ENCODE results near the gene NDUFC2. TPM values are rescaled to one million over a fixed set of nuclear protein-coding genes. Genes with fewer than 3 reads are reported as not detected.
"Not testable (repeated sequence)": the region's sequence is repeated elsewhere in the genome, so short reads cannot be mapped to it uniquely, and the experiment has no call there.

NDUFC2 gene
- polyA plus RNA-seq, 1 donor from 2014 or later, result 269 TPM

DNA sequence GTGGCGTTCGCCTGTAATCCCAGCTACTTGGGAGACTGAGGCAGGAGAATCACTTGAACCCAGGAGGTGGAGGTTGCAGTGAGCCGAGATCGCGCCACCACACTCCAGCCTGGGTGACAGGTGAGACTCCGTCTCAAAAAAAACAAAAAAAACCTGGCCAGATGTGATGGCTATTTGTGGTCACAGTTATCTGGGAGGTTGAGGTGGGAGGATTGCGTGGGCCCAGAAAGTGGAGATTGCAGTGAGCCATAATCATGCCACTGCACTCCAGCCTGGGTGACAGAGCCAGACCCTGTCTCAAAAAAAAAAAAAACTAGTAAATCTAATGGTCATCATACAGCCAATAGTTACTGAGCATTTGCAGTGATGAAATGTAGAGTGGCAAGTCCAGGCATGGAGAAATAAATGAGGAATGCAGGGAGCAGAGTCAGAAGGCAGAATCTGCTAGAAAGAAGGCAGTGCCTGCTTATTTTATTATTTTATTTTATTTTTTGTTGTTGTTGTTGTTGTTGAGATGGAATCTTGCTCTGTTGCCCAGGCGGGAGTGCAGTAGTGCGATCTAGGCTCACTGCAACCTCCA is 19.8 kb downstream of the NDUFC2 start:
- H3K36me3 ChIP-seq (ENCODE audit: insufficient read depth, low read length); H3K27me3 ChIP-seq (ENCODE audit: insufficient read depth, low read depth, low read length); H2AFZ ChIP-seq (ENCODE audit: low read depth, low read length); H3K79me2 ChIP-seq (replicated peaks; ENCODE audit: insufficient read depth, low read length); H3K9me3 ChIP-seq (ENCODE audit: low read length); H4K20me1 ChIP-seq (ENCODE audit: insufficient read depth); H3K9me2 ChIP-seq (ENCODE audit: insufficient read depth, low read length); H3K4me3 ChIP-seq (ENCODE audit: low read length); H3K9ac ChIP-seq (ENCODE audit: low read length); H3K27ac ChIP-seq (ENCODE audit: low read length); H3F3A ChIP-seq (ENCODE audit: insufficient read depth, low read length, poor library complexity, severe bottlenecking); H3K4me2 ChIP-seq (ENCODE audit: low read length): not testable (repeated sequence)

DNA sequence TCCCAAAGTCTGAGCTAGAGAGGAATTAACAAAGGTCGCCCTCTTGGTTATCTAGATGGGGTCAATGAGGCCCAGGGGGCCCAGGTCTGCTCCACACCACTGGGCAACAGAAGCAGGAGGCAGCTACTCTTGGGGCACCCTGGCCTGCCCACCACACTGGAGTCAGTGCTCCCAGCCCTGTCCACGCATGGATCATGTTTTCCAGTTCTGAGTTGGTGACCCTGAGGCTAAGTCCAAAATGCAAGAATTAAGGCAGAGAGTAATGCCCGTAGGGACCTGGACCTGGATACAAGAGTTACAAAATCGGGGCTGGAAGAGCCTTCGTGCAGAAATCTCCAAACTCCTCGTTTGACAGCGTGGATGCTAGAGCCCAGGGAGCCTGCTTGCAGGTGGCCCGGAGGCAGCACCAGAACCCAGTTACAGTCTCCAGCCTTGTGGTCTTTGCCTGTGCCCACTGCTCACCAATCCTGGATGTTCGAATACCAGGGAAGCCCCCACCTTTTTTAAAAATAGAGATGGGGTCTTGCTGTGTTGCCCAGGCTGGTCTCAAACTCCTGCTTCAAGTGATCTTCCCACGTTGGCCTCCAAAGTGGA is 22.1 kb downstream of the NDUFC2 start:
- no peak overlapping the region for H3K4me3 ChIP-seq (ENCODE audit: low read length)
- H2AFZ ChIP-seq (ENCODE audit: low read depth, low read length), result no peak overlapping the region
- H3K36me3 ChIP-seq (ENCODE audit: insufficient read depth, low read length), result no peaks in the 10 kb centered on the region
- H3K27ac ChIP-seq (ENCODE audit: low read length), result no peak overlapping the region
- TF ChIP-seq RAD21 (conservative IDR thresholded peaks at IDR 0.05) (no peak), TAF1 (IDR thresholded peaks at IDR 0.05; ENCODE audit: low read depth) (no peak), MXI1 (conservative IDR thresholded peaks at IDR 0.05; ENCODE audit: poor library complexity, severe bottlenecking) (no peak), EP300 (conservative IDR thresholded peaks at IDR 0.05; ENCODE audit: poor library complexity, severe bottlenecking) (no peak), SMC3 (conservative IDR thresholded peaks at IDR 0.05; ENCODE audit: poor library complexity) (no peak), CTCF (IDR thresholded peaks at IDR 0.05; ENCODE audit: poor library complexity, severe bottlenecking) (no peak), EZH2 (IDR thresholded peaks at IDR 0.05; ENCODE audit: borderline replicate concordance, insufficient read depth, low read length, poor library complexity, severe bottlenecking) (no peak), POLR2AphosphoS5 (IDR thresholded peaks at IDR 0.05) (no peak)
- TF ChIP-seq, protein P1, sequence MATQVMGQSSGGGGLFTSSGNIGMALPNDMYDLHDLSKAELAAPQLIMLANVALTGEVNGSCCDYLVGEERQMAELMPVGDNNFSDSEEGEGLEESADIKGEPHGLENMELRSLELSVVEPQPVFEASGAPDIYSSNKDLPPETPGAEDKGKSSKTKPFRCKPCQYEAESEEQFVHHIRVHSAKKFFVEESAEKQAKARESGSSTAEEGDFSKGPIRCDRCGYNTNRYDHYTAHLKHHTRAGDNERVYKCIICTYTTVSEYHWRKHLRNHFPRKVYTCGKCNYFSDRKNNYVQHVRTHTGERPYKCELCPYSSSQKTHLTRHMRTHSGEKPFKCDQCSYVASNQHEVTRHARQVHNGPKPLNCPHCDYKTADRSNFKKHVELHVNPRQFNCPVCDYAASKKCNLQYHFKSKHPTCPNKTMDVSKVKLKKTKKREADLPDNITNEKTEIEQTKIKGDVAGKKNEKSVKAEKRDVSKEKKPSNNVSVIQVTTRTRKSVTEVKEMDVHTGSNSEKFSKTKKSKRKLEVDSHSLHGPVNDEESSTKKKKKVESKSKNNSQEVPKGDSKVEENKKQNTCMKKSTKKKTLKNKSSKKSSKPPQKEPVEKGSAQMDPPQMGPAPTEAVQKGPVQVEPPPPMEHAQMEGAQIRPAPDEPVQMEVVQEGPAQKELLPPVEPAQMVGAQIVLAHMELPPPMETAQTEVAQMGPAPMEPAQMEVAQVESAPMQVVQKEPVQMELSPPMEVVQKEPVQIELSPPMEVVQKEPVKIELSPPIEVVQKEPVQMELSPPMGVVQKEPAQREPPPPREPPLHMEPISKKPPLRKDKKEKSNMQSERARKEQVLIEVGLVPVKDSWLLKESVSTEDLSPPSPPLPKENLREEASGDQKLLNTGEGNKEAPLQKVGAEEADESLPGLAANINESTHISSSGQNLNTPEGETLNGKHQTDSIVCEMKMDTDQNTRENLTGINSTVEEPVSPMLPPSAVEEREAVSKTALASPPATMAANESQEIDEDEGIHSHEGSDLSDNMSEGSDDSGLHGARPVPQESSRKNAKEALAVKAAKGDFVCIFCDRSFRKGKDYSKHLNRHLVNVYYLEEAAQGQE (IDR thresholded peaks at IDR 0.05; ENCODE audit: borderline replicate concordance), result no peak
- no peaks in the 10 kb centered on the region for H4K20me1 ChIP-seq (ENCODE audit: insufficient read depth)
- H3K79me2 ChIP-seq (replicated peaks; ENCODE audit: insufficient read depth, low read length), result no peaks in the 10 kb centered on the region
- no peaks in the 10 kb centered on the region for H3K9me2 ChIP-seq (ENCODE audit: insufficient read depth, low read length)
- no peak overlapping the region for H3K9ac ChIP-seq (ENCODE audit: low read length)
- no peaks in the 10 kb centered on the region for H3K27me3 ChIP-seq (ENCODE audit: insufficient read depth, low read depth, low read length)
- H3K4me2 ChIP-seq (ENCODE audit: low read length), result no peak overlapping the region
- no peaks in the 10 kb centered on the region for H3F3A ChIP-seq (ENCODE audit: insufficient read depth, low read length, poor library complexity, severe bottlenecking)
- H3K9me3 ChIP-seq (ENCODE audit: low read length), result no peaks in the 10 kb centered on the region
